Measurements from ENCODE around the gene HLA-DRB1.

DNA sequence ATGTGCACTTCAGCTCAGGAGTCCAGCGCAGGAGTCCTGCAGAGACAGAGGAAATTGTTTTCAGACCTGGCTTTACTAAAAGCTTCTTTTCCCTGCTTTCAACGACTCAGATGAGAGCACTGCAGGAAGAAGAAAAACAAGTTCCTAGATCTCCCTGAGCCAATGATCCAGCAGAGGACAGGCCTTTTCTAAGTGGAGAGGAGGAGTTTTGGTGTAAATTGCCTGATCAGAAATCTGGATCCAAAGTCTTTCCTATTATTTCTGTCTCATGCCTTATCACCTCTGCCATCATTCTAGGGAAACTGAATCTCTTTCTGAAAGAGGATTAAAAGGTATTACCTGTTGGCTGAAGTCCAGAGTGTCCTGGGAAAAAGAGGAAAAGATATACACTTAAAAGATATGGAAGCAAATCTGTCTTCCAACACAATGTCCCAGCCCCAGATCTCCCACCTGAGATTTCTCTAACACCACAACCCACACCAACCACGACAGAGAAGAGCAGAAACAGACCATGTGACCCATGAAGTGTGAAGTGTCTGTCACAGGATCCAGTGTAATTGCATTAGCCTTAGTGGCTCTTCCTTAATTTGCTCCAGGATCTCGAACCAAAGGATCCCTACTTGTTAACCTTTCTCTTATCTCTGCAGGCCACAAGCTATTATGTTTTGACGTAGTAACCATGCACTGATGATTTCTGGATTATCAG, 36.5 kb downstream of the HLA-DRB1 start:
- TF ChIP-seq, protein P1, sequence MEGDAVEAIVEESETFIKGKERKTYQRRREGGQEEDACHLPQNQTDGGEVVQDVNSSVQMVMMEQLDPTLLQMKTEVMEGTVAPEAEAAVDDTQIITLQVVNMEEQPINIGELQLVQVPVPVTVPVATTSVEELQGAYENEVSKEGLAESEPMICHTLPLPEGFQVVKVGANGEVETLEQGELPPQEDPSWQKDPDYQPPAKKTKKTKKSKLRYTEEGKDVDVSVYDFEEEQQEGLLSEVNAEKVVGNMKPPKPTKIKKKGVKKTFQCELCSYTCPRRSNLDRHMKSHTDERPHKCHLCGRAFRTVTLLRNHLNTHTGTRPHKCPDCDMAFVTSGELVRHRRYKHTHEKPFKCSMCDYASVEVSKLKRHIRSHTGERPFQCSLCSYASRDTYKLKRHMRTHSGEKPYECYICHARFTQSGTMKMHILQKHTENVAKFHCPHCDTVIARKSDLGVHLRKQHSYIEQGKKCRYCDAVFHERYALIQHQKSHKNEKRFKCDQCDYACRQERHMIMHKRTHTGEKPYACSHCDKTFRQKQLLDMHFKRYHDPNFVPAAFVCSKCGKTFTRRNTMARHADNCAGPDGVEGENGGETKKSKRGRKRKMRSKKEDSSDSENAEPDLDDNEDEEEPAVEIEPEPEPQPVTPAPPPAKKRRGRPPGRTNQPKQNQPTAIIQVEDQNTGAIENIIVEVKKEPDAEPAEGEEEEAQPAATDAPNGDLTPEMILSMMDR (IDR thresholded peaks at IDR 0.05), result no peak
- TF ChIP-seq, protein P2, sequence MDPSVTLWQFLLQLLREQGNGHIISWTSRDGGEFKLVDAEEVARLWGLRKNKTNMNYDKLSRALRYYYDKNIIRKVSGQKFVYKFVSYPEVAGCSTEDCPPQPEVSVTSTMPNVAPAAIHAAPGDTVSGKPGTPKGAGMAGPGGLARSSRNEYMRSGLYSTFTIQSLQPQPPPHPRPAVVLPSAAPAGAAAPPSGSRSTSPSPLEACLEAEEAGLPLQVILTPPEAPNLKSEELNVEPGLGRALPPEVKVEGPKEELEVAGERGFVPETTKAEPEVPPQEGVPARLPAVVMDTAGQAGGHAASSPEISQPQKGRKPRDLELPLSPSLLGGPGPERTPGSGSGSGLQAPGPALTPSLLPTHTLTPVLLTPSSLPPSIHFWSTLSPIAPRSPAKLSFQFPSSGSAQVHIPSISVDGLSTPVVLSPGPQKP (IDR thresholded peaks at IDR 0.05; ENCODE audit: low read depth, low read length), result no peak
- TF ChIP-seq JUNB (IDR thresholded peaks at IDR 0.05), result no peak
- TF ChIP-seq JUN (IDR thresholded peaks at IDR 0.05), result no peak
- no peak for TF ChIP-seq TP53 (CRISPR knock-in tag; IDR thresholded peaks at IDR 0.05)
- TF ChIP-seq, protein P3, sequence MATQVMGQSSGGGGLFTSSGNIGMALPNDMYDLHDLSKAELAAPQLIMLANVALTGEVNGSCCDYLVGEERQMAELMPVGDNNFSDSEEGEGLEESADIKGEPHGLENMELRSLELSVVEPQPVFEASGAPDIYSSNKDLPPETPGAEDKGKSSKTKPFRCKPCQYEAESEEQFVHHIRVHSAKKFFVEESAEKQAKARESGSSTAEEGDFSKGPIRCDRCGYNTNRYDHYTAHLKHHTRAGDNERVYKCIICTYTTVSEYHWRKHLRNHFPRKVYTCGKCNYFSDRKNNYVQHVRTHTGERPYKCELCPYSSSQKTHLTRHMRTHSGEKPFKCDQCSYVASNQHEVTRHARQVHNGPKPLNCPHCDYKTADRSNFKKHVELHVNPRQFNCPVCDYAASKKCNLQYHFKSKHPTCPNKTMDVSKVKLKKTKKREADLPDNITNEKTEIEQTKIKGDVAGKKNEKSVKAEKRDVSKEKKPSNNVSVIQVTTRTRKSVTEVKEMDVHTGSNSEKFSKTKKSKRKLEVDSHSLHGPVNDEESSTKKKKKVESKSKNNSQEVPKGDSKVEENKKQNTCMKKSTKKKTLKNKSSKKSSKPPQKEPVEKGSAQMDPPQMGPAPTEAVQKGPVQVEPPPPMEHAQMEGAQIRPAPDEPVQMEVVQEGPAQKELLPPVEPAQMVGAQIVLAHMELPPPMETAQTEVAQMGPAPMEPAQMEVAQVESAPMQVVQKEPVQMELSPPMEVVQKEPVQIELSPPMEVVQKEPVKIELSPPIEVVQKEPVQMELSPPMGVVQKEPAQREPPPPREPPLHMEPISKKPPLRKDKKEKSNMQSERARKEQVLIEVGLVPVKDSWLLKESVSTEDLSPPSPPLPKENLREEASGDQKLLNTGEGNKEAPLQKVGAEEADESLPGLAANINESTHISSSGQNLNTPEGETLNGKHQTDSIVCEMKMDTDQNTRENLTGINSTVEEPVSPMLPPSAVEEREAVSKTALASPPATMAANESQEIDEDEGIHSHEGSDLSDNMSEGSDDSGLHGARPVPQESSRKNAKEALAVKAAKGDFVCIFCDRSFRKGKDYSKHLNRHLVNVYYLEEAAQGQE (IDR thresholded peaks at IDR 0.05), result no peak

All from A549 (cell line).